ENCODE results near the gene UTS2R.

UTS2R gene

GRCh38 chr17:82390860-82391435 lies 19.4 kb downstream of the UTS2R start:
- no peak overlapping the region for H3K4me3 ChIP-seq (ENCODE audit: low read length, poor library complexity, severe bottlenecking)
- H3K4me2 ChIP-seq (ENCODE audit: low read depth, low read length, poor library complexity, severe bottlenecking): no peak overlapping the region
- H3K4me1 ChIP-seq (ENCODE audit: insufficient read depth, low read length, poor library complexity, severe bottlenecking): no peaks in the 10 kb centered on the region
- no peaks in the 10 kb centered on the region for H3K27me3 ChIP-seq (ENCODE audit: insufficient read depth, low read length, poor library complexity, severe bottlenecking)
- no peak overlapping the region for H2AFZ ChIP-seq (ENCODE audit: low read length)
- H3K9ac ChIP-seq (ENCODE audit: low read depth, low read length, poor library complexity, severe bottlenecking): no peak overlapping the region
- H3K9me3 ChIP-seq (ENCODE audit: insufficient read depth, low read depth, low read length): no peaks in the 10 kb centered on the region
- H4K20me1 ChIP-seq (ENCODE audit: insufficient read depth, low read length, poor library complexity, severe bottlenecking): no peaks in the 10 kb centered on the region
- H3F3A ChIP-seq (ENCODE audit: low read depth): no peaks in the 10 kb centered on the region
- no peaks in the 10 kb centered on the region for H3K9me2 ChIP-seq (replicated peaks; ENCODE audit: low read depth, low read length)
- no peaks in the 10 kb centered on the region for H3K79me2 ChIP-seq (ENCODE audit: insufficient read depth, low read length)
- no peak for TF ChIP-seq EZH2phosphoT487 (IDR thresholded peaks at IDR 0.05; ENCODE audit: borderline replicate concordance)
- no peak for TF ChIP-seq CTCF (conservative IDR thresholded peaks at IDR 0.05; ENCODE audit: low read length)
- H3K36me3 ChIP-seq (ENCODE audit: insufficient read depth, low read length): peaks cover 5% of the 10 kb centered on the region; the same call in 1 of the 2 replicates

- Histone ChIP-seq H3K4me3 (ENCODE audit: low read length, poor library complexity, severe bottlenecking) (no peak overlapping the region), H3K79me2 (ENCODE audit: insufficient read depth, low read length) (no peaks in the 10 kb centered on the region), H4K20me1 (ENCODE audit: insufficient read depth, low read length, poor library complexity, severe bottlenecking) (no peaks in the 10 kb centered on the region), H3K4me1 (ENCODE audit: insufficient read depth, low read length, poor library complexity, severe bottlenecking) (no peaks in the 10 kb centered on the region), H3K36me3 (ENCODE audit: insufficient read depth, low read length) (peaks cover 5% of the 10 kb centered on the region; the same call in 1 of the 2 replicates), H3F3A (ENCODE audit: low read depth) (no peaks in the 10 kb centered on the region), H3K9me2 (replicated peaks; ENCODE audit: low read depth, low read length) (no peaks in the 10 kb centered on the region), H3K9me3 (ENCODE audit: insufficient read depth, low read depth, low read length) (no peaks in the 10 kb centered on the region), H3K9ac (ENCODE audit: low read depth, low read length, poor library complexity, severe bottlenecking) (no peak overlapping the region), H3K27me3 (ENCODE audit: insufficient read depth, low read length, poor library complexity, severe bottlenecking) (no peaks in the 10 kb centered on the region), H2AFZ (ENCODE audit: low read length) (no peak overlapping the region), H3K4me2 (ENCODE audit: low read depth, low read length, poor library complexity, severe bottlenecking) (no peak overlapping the region)
- no peak for TF ChIP-seq EZH2phosphoT487 (IDR thresholded peaks at IDR 0.05; ENCODE audit: borderline replicate concordance)
- no peak for TF ChIP-seq CTCF (conservative IDR thresholded peaks at IDR 0.05; ENCODE audit: low read length)
Observed at GRCh38 chr17:82391496-82392066, 20.0 kb downstream of the UTS2R start.

- H3K9ac ChIP-seq (ENCODE audit: low read depth, low read length, poor library complexity, severe bottlenecking): no peak overlapping the region
- H3K36me3 ChIP-seq (ENCODE audit: insufficient read depth, low read length): peaks cover 5% of the 10 kb centered on the region; the same call in 1 of the 2 replicates
- no peaks in the 10 kb centered on the region for H3K79me2 ChIP-seq (ENCODE audit: insufficient read depth, low read length)
- no peaks in the 10 kb centered on the region for H3K9me2 ChIP-seq (replicated peaks; ENCODE audit: low read depth, low read length)
- no peaks in the 10 kb centered on the region for H3K9me3 ChIP-seq (ENCODE audit: insufficient read depth, low read depth, low read length)
- H3K4me2 ChIP-seq (ENCODE audit: low read depth, low read length, poor library complexity, severe bottlenecking): no peak overlapping the region
- no peak overlapping the region for H2AFZ ChIP-seq (ENCODE audit: low read length)
- no peak overlapping the region for H3K4me3 ChIP-seq (ENCODE audit: low read length, poor library complexity, severe bottlenecking)
- H4K20me1 ChIP-seq (ENCODE audit: insufficient read depth, low read length, poor library complexity, severe bottlenecking): no peaks in the 10 kb centered on the region
- no peaks in the 10 kb centered on the region for H3F3A ChIP-seq (ENCODE audit: low read depth)
- no peak for TF ChIP-seq EZH2phosphoT487 (IDR thresholded peaks at IDR 0.05; ENCODE audit: borderline replicate concordance)
- no peak for TF ChIP-seq CTCF (conservative IDR thresholded peaks at IDR 0.05; ENCODE audit: low read length)
- no peaks in the 10 kb centered on the region for H3K4me1 ChIP-seq (ENCODE audit: insufficient read depth, low read length, poor library complexity, severe bottlenecking)
- no peaks in the 10 kb centered on the region for H3K27me3 ChIP-seq (ENCODE audit: insufficient read depth, low read length, poor library complexity, severe bottlenecking)
Observed at GRCh38 chr17:82392209-82392920, 20.8 kb downstream of the UTS2R start.

Data from Loucy (cell line).